PFSK-1 (cell line): ENCODE results near the gene CORO2B.

ENCODE experiments used
- FOXP2 ChIP-seq: optimal IDR thresholded peaks from 2 replicates; pipeline ENCODE3; 2011; ENCODE audit warnings: borderline replicate concordance, control low read depth, inconsistent platforms; ENCODE audit not compliant: insufficient read depth; ENCODE audit errors: extremely low read length, extremely low read depth
- POLR2AphosphoS5 ChIP-seq: IDR thresholded peaks from 2 replicates; pipeline ENCODE4 v1.6.1; 2012; ENCODE audit warnings: low read depth, mild to moderate bottlenecking, control low read depth, low read length, moderate library complexity
- REST ChIP-seq, 2 experiments: IDR thresholded peaks; 2 replicates each; pipeline versions ENCODE4 v1.6.1 to v1.8.0; 2011 to 2012; ENCODE audit warnings: low read depth in 2 of 2, low read length in 2 of 2, control low read depth in 1 of 2, inconsistent platforms in 1 of 2, mild to moderate bottlenecking in 1 of 2, moderate library complexity in 1 of 2; ENCODE audit not compliant: insufficient read depth in 1 of 2
- SIN3A ChIP-seq: IDR thresholded peaks from 2 replicates; pipeline ENCODE4 v1.6.1; 2012; ENCODE audit warnings: mild to moderate bottlenecking, low read length, moderate library complexity, borderline replicate concordance; ENCODE audit not compliant: insufficient read depth
- TAF1 ChIP-seq: IDR thresholded peaks from 2 replicates; pipeline ENCODE4 v1.6.1; 2012; ENCODE audit warnings: low read length, control low read depth, borderline replicate concordance; ENCODE audit not compliant: insufficient read depth

Gene CORO2B

DNA sequence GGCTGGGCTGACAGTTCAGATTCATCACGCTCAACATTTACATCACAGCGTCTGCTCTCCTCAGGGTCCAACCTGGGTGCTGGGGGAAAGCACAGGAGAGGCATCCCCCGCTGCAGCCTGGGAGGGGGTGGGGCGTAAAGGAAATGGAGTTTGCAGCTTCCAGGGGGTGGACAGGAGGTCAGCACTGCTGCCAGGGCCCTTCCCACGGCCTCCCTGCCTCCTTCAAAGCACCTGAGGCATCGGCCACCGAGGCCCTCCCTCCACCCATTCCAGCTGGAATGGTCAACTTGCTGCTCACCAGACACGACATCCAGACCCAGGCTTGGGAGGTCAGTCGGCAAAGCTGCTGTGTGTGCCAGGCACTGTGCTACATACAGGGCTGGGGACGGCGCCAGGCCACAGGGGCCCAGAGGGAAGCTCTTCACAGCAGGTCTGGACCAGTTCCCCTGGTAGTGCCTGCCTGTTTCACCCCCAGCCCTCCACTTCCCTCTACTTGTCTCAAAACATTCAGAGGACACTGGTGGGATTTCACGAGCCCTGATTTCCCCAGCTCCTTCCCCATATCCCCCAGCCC lies 121.2 kb downstream of the CORO2B start:
- TF ChIP-seq REST (IDR thresholded peaks at IDR 0.05; ENCODE audit: insufficient read depth in 1 of 2, low read depth in 2 of 2, low read length in 2 of 2): no peak
- TF ChIP-seq SIN3A: no peak
- TF ChIP-seq TAF1: no peak
- no peak for TF ChIP-seq FOXP2
- no peak for TF ChIP-seq POLR2AphosphoS5

GRCh38 chr15:68700455-68701123 lies 121.8 kb downstream of the CORO2B start:
- TF ChIP-seq REST (IDR thresholded peaks at IDR 0.05; ENCODE audit: insufficient read depth in 1 of 2, low read depth in 2 of 2, low read length in 2 of 2) (no peak), POLR2AphosphoS5 (no peak), TAF1 (no peak), SIN3A (no peak), FOXP2 (no peak)

- TF ChIP-seq FOXP2: no peak
- TF ChIP-seq TAF1: no peak
- TF ChIP-seq REST (IDR thresholded peaks at IDR 0.05; ENCODE audit: insufficient read depth in 1 of 2, low read depth in 2 of 2, low read length in 2 of 2): no peak
- no peak for TF ChIP-seq SIN3A
- TF ChIP-seq POLR2AphosphoS5: no peak
Measured at GRCh38 chr15:68701886-68702285, 123.1 kb downstream of the CORO2B start.

- no peak for TF ChIP-seq POLR2AphosphoS5
- TF ChIP-seq FOXP2: no peak
- no peak for TF ChIP-seq SIN3A
- no peak for TF ChIP-seq TAF1
- TF ChIP-seq REST (IDR thresholded peaks at IDR 0.05; ENCODE audit: insufficient read depth in 1 of 2, low read depth in 2 of 2, low read length in 2 of 2): no peak
Measured at GRCh38 chr15:68704496-68705021, 125.8 kb downstream of the CORO2B start.
